Panc1 (cell line): ENCODE results near the gene LHFPL3.

ENCODE experiments used
- CTCF ChIP-seq: fragments of 450-650 bp; IDR thresholded peaks from 2 replicates; pipeline ENCODE4 v1.5.1; 2017; ENCODE audit warnings: mild to moderate bottlenecking
- POLR2AphosphoS5 ChIP-seq: IDR thresholded peaks from 2 replicates; pipeline ENCODE4 v1.6.1; 2012; ENCODE audit warnings: mild to moderate bottlenecking, low read depth, low read length, moderate library complexity

GRCh38 chr7:104773796-104774195 is 445.4 kb downstream of the LHFPL3 start:
- TF ChIP-seq POLR2AphosphoS5 (no peak), CTCF (no peak)
